ENCODE results near the gene FGGY. TPM values are rescaled to one million over a fixed set of nuclear protein-coding genes. Genes with fewer than 3 reads are reported as not detected.
A peak's percentile ranks its signal among the peaks of the same experiment; 100 is the strongest.

FGGY gene
- total RNA-seq, 1 experiment from 2014 or later, result 10.2 TPM

- in situ Hi-C loops (cut with HindIII; ENCODE audit: low sequenced_read_pairs), result no loop called here
- no peak for DNase-seq (ENCODE audit: low spot score)
Observed at GRCh38 chr1:59399642-59400041, 102.7 kb downstream of the FGGY start.

GRCh38 chr1:59401581-59401980, 104.7 kb downstream of the FGGY start:
- in situ Hi-C loops (cut with HindIII; ENCODE audit: low sequenced_read_pairs), result no loop called here
- no peak for DNase-seq (ENCODE audit: low spot score)

GRCh38 chr1:59404796-59405195, 107.9 kb downstream of the FGGY start:
- no peak for DNase-seq (ENCODE audit: low spot score)
- in situ Hi-C loops (cut with HindIII; ENCODE audit: low sequenced_read_pairs), result no loop called here

GRCh38 chr1:59406437-59407164, 109.7 kb downstream of the FGGY start:
- in situ Hi-C loops (cut with HindIII; ENCODE audit: low sequenced_read_pairs), result no loop called here
- DNase-seq (ENCODE audit: low spot score), result no peak

- in situ Hi-C loops (cut with HindIII; ENCODE audit: low sequenced_read_pairs), result no loop called here
Observed at GRCh38 chr1:59408608-59409240, 111.8 kb downstream of the FGGY start.

GRCh38 chr1:59409549-59409948, 112.7 kb downstream of the FGGY start:
- in situ Hi-C loops (cut with HindIII; ENCODE audit: low sequenced_read_pairs), result no loop called here
- DNase-seq (ENCODE audit: low spot score), result no peak

More at GRCh38 chr1:59408608-59409240, 111.8 kb downstream of the FGGY start:
- DNase-seq (ENCODE audit: low spot score), result no peak

- in situ Hi-C loops (cut with HindIII; ENCODE audit: low sequenced_read_pairs), result no loop called here
- no peak for DNase-seq (ENCODE audit: low spot score)
Observed at GRCh38 chr1:59409986-59410385, 113.1 kb downstream of the FGGY start.

GRCh38 chr1:59410457-59410856, 113.6 kb downstream of the FGGY start:
- in situ Hi-C loops (cut with HindIII; ENCODE audit: low sequenced_read_pairs), result no loop called here
- no peak for DNase-seq (ENCODE audit: low spot score)

- in situ Hi-C loops (cut with HindIII; ENCODE audit: low sequenced_read_pairs), result no loop called here
- DNase-seq (ENCODE audit: low spot score), result peak; percentile 56
Observed at GRCh38 chr1:59411147-59411546, 114.3 kb downstream of the FGGY start.

GRCh38 chr1:59412718-59413326, 115.9 kb downstream of the FGGY start:
- in situ Hi-C loops (cut with HindIII; ENCODE audit: low sequenced_read_pairs), result no loop called here
- DNase-seq (ENCODE audit: low spot score), result peak; percentile 74

- in situ Hi-C loops (cut with HindIII; ENCODE audit: low sequenced_read_pairs), result no loop called here
- DNase-seq (ENCODE audit: low spot score), result no peak
Observed at GRCh38 chr1:59413327-59413720, 116.4 kb downstream of the FGGY start.

GRCh38 chr1:59414406-59415133, 117.7 kb downstream of the FGGY start:
- no peak for DNase-seq (ENCODE audit: low spot score)
- in situ Hi-C loops (cut with HindIII; ENCODE audit: low sequenced_read_pairs), result no loop called here

GRCh38 chr1:59415286-59415850, 118.5 kb downstream of the FGGY start:
- no peak for DNase-seq (ENCODE audit: low spot score)
- in situ Hi-C loops (cut with HindIII; ENCODE audit: low sequenced_read_pairs), result no loop called here

- in situ Hi-C loops (cut with HindIII; ENCODE audit: low sequenced_read_pairs), result no loop called here
- no peak for DNase-seq (ENCODE audit: low spot score)
Observed at GRCh38 chr1:59415881-59416280, 119.0 kb downstream of the FGGY start.

GRCh38 chr1:59417406-59417805, 120.5 kb downstream of the FGGY start:
- no peak for DNase-seq (ENCODE audit: low spot score)
- in situ Hi-C loops (cut with HindIII; ENCODE audit: low sequenced_read_pairs), result no loop called here

- peak; percentile 40 for DNase-seq (ENCODE audit: low spot score)
Observed at GRCh38 chr1:59418363-59419144, 121.7 kb downstream of the FGGY start.

GRCh38 chr1:59419361-59420140, 122.7 kb downstream of the FGGY start:
- DNase-seq (ENCODE audit: low spot score), result no peak
- in situ Hi-C loops (cut with HindIII; ENCODE audit: low sequenced_read_pairs), result no loop called here

More at GRCh38 chr1:59418363-59419144, 121.7 kb downstream of the FGGY start:
- in situ Hi-C loops (cut with HindIII; ENCODE audit: low sequenced_read_pairs), result no loop called here

All from G401 (cell line).